Naive B cell (primary cell): ENCODE measurements around the gene LGALS16. TPM values are rescaled to one million over a fixed set of nuclear protein-coding genes. Genes with fewer than 3 reads are reported as not detected.
A peak's percentile ranks its signal among the peaks of the same experiment; 100 is the strongest.
"Not testable (repeated sequence)": the region's sequence is repeated elsewhere in the genome, so short reads cannot be mapped to it uniquely, and the experiment has no call there.

Experiments
- ATAC-seq, 2 donors: fragments of 150-1000 bp; cut with Tn5 transposase; 2 replicates each; pipeline ENCODE4 v1.10.0; 2021; ENCODE audit warnings: low read depth in 2 of 2, mild to moderate bottlenecking in 2 of 2, moderate library complexity in 2 of 2
- DNase-seq: peaks from one replicate; pipeline ENCODE4 v3.0.0; 2022
- H3K27ac Mint-ChIP-seq, 6 donors: one replicate each; pipeline ENCODE4 v1.8.0; 2020 to 2022; ENCODE audit warnings: mild to moderate bottlenecking in 6 of 6, mixed read lengths in 6 of 6, moderate library complexity in 5 of 6, inconsistent platforms in 2 of 6
- H3K27me3 Mint-ChIP-seq, 3 donors: one replicate each; pipeline ENCODE4 v1.8.0; 2021 to 2022; ENCODE audit warnings: mixed read lengths in 3 of 3, mild to moderate bottlenecking in 1 of 3
- H3K36me3 Mint-ChIP-seq, 2 donors: one replicate each; pipeline ENCODE4 v1.8.0; 2020 to 2022; ENCODE audit warnings: mixed read lengths in 2 of 2, inconsistent platforms in 1 of 2, mild to moderate bottlenecking in 1 of 2
- H3K4me1 Mint-ChIP-seq, 3 donors: one replicate each; pipeline ENCODE4 v1.8.0; 2020 to 2022; ENCODE audit warnings: mixed read lengths in 3 of 3, inconsistent platforms in 1 of 3, mild to moderate bottlenecking in 1 of 3, moderate library complexity in 1 of 3
- H3K4me3 Mint-ChIP-seq, 8 donors: one replicate each; pipeline ENCODE4 v1.8.0; 2020 to 2022; ENCODE audit warnings: mild to moderate bottlenecking in 8 of 8, mixed read lengths in 8 of 8, moderate library complexity in 8 of 8, inconsistent platforms in 2 of 8
- H3K9me3 Mint-ChIP-seq, 7 donors: one replicate each; pipeline ENCODE4 v1.8.0; 2020 to 2022; ENCODE audit warnings: mixed read lengths in 7 of 7, mild to moderate bottlenecking in 5 of 7, inconsistent platforms in 2 of 7, moderate library complexity in 1 of 7
- polyA plus RNA-seq, 6 donors: library from polyadenylated mRNA; unstranded; fragments of 300-500 nt; fragmentation: Illumina TruSeq; gene quantifications; one replicate each; pipeline ENCODE4 v1.2.3, GENCODE V29; 2021; ENCODE audit warnings: low read depth in 6 of 6

The LGALS16 gene, protein sequence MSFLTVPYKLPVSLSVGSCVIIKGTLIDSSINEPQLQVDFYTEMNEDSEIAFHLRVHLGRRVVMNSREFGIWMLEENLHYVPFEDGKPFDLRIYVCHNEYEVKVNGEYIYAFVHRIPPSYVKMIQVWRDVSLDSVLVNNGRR
- polyA plus RNA-seq, result not detected

DNA sequence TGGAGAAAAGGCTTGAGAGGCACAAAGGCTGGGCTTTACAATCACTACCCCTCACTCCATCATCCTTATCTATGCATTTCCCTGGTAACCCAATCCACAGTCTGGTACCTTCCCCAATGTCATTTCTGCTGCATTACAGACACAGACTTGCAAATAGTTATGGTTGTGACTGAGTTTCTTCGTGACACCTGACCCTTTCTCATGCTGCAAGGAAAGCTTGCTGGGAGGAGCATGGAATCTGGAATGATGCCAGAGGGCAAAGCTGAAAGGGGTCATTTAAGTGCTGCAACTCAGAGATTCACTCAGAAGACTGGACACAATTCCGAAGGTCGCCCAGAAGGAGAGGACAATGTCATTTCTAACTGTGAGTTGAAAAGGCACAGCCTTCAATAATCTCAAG lies at the start of gene LGALS16:
Gene LGALS16 (plus strand): TSS at position 301 of the 400 bp plus-strand sequence. CDS start 49 bp downstream, at position 350.
- H3K4me3 Mint-ChIP-seq, result no peak within 1 kb of the TSS
- H3K4me1 Mint-ChIP-seq, result no peaks in the 10 kb centered on the region
- peak within 1 kb of the TSS in 1 of 6 donors; percentile 16 for H3K27ac Mint-ChIP-seq
- H3K27me3 Mint-ChIP-seq, result peaks cover 41 to 62% (median 50%) of the 10 kb centered on the region in 3 donors
- peaks cover 0 to 1% (median 0%) of the 10 kb centered on the region in 7 donors for H3K9me3 Mint-ChIP-seq
- DNase-seq, result no peak
- ATAC-seq, result no peak
- no peaks in the 10 kb centered on the region for H3K36me3 Mint-ChIP-seq

GRCh38 chr19:39607021-39607420 lies 48.7 kb upstream of the LGALS16 start:
- peaks cover 22 to 28% (median 27%) of the 10 kb centered on the region in 3 donors for H3K27me3 Mint-ChIP-seq
- ATAC-seq, result no peak
- no peak overlapping the region for H3K4me3 Mint-ChIP-seq
- H3K9me3 Mint-ChIP-seq, result peaks cover 0 to 8% (median 2%) of the 10 kb centered on the region in 7 donors
- no peaks in the 10 kb centered on the region for H3K36me3 Mint-ChIP-seq
- H3K4me1 Mint-ChIP-seq, result no peaks in the 10 kb centered on the region
- H3K27ac Mint-ChIP-seq, result no peak overlapping the region
- no peak for DNase-seq

DNA sequence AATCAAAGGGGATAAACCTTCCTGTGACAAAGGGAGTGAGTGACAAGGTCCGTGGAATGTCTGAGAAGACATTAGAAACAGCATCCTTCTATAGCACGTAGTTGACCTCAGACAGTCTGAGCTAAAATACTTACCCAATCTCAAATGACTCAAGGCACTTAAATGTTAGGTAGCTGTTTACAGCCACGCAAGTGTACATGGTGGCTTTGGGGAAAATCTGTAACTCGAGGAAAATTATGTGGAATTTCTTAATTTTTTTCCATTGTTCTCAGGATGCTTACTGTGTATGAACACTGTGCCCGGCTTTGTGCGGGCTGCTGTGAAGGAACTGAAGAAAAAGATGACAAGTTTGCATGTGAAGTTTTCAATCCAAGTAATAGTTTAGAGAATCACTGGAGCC lies 48.2 kb upstream of the LGALS16 start:
- H3K4me3 Mint-ChIP-seq, result no peak overlapping the region
- H3K9me3 Mint-ChIP-seq, result peaks cover 0 to 13% (median 3%) of the 10 kb centered on the region in 7 donors
- peaks cover 20 to 27% (median 23%) of the 10 kb centered on the region in 3 donors for H3K27me3 Mint-ChIP-seq
- H3K27ac Mint-ChIP-seq, result no peak overlapping the region
- DNase-seq (no peak), ATAC-seq (no peak)
- H3K36me3 Mint-ChIP-seq, result peaks cover 0 to 5% of the 10 kb centered on the region in 2 donors
- H3K4me1 Mint-ChIP-seq, result no peaks in the 10 kb centered on the region

DNA sequence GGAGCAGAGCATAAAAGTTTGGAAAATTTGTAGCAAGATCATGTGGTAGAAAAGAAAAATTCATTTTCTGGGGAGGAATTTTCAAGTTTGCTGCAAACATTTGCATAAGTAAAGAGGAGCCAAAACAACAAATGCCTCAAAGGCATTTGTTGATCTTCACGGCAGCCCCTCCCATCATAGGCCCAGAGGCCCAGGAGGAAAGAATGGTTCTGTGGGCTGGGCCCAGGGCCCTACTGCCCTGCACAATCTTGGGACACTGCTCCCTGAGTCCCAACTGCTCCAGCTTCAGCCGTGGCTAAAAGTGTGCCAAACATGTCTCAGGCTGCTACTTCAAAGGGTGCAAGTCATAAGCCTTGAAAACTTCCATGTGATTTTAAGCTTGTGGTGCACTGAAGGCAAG lies 42.1 kb upstream of the LGALS16 start:
- Mint-ChIP-seq H3K27me3 (peaks cover 10 to 18% (median 11%) of the 10 kb centered on the region in 3 donors), H3K27ac (no peak overlapping the region), H3K9me3 (peaks cover 7 to 44% (median 16%) of the 10 kb centered on the region in 7 donors), H3K4me3 (no peak overlapping the region), H3K36me3 (peaks cover 4 to 18% of the 10 kb centered on the region in 2 donors), H3K4me1 (no peaks in the 10 kb centered on the region)
- ATAC-seq, result no peak
- no peak for DNase-seq

DNA sequence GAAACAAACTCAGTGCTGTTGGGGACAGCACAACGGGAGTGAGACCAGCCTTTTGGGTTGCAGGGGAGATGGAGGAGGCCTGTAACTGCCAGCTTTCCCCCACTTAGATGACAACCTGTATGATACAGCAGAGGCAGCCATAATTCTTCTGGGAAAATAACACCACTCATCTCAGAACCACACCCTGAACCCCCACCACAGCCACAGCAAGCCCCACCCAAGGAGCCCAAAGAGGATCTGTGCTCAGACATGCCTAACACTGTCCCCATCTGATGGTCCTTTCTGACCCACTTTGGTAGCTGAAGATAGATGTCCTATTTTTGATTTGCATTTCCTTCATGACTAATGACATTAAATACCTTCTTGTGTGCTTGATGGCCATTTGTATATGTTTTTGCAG lies 38.0 kb upstream of the LGALS16 start:
- H3K4me1 Mint-ChIP-seq, result no peaks in the 10 kb centered on the region
- H3K27me3 Mint-ChIP-seq, result peaks cover 25 to 51% (median 39%) of the 10 kb centered on the region in 3 donors
- ATAC-seq, result no peak

DNA sequence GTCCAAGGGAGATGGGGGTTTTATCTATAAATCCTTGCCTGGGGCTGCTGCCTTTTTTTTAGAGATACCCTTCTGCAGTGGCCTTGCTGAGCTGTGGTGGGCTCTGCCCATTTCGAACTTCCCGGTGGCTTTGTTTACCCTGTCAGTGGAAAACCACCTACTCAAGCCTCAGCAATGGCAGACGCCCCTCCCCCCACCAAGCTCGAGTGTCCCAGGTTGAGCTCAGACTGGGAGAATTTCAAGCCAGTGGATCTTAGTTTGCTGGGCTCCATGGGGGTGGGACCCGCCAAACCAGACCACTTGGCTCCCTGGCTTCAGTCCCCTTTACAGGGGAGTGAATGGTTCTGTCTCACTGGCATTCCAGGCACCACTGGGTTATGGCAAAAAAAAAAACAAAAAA lies 31.8 kb upstream of the LGALS16 start:
- Mint-ChIP-seq H3K4me1 (no peaks in the 10 kb centered on the region), H3K9me3 (peaks cover 0 to 4% (median 0%) of the 10 kb centered on the region in 7 donors), H3K36me3 (no peaks in the 10 kb centered on the region), H3K4me3 (no peak overlapping the region), H3K27ac (no peak overlapping the region), H3K27me3 (peaks cover 44 to 66% (median 52%) of the 10 kb centered on the region in 3 donors)
- DNase-seq, result no peak
- no peak for ATAC-seq

More for the DNA sequence above, 38.0 kb upstream of the LGALS16 start:
- H3K36me3 Mint-ChIP-seq, result peaks cover 4 to 11% of the 10 kb centered on the region in 2 donors
- no peak for DNase-seq
- peaks cover 4 to 33% (median 10%) of the 10 kb centered on the region in 7 donors for H3K9me3 Mint-ChIP-seq
- no peak overlapping the region for H3K27ac Mint-ChIP-seq
- no peak overlapping the region for H3K4me3 Mint-ChIP-seq

DNA sequence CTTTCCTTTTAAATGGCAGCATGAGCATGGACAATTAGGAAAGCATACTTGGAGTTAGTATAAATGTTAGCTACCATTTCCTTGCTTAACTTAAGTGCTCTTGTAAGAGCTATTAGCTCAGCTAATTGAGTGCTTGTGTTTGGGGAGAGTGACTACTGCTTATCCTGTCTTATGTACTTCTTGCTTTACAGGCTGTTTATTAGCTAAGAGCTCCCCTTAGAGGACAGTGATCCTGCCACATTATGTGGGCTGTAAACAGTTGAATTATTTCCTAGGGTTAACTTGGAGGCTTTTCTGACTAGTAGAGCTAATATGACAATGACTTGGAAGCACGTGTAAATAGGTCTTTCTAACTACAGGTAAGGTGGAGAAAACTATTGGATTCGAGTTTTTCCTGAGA lies 28.1 kb upstream of the LGALS16 start:
- ATAC-seq, H3K27ac Mint-ChIP-seq, H3K36me3 Mint-ChIP-seq, DNase-seq, H3K9me3 Mint-ChIP-seq, H3K4me1 Mint-ChIP-seq, H3K4me3 Mint-ChIP-seq: not testable (repeated sequence)
- H3K27me3 Mint-ChIP-seq, result peaks cover 29 to 38% (median 33%) of the 10 kb centered on the region in 3 donors

DNA sequence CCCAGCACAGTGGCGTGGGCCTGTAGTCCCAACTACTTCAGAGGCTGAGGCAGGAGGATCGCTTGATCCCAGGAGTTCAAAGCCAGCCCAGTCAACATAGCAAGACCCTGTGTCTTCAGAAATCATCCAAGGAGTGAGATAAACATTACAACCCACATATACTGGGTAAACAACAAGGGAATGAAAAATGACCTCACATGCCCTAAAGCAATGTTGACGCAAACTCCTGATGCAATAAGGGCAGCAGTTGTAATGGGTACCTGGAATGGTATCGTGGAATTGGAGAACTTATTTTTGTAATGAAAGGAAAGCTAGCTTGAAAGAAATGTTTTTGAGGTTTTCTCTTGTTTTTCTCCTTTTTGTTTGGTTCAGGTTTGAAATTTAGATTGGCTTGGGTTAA lies 24.5 kb upstream of the LGALS16 start:
- H3K27me3 Mint-ChIP-seq, result peaks cover 14 to 42% (median 40%) of the 10 kb centered on the region in 3 donors
- H3K4me3 Mint-ChIP-seq, result no peak overlapping the region
- ATAC-seq, result no peak
- no peak overlapping the region for H3K27ac Mint-ChIP-seq
- no peaks in the 10 kb centered on the region for H3K4me1 Mint-ChIP-seq
- no peak for DNase-seq
- peaks cover 0 to 19% (median 2%) of the 10 kb centered on the region in 7 donors for H3K9me3 Mint-ChIP-seq
- peaks cover 3 to 4% of the 10 kb centered on the region in 2 donors for H3K36me3 Mint-ChIP-seq

DNA sequence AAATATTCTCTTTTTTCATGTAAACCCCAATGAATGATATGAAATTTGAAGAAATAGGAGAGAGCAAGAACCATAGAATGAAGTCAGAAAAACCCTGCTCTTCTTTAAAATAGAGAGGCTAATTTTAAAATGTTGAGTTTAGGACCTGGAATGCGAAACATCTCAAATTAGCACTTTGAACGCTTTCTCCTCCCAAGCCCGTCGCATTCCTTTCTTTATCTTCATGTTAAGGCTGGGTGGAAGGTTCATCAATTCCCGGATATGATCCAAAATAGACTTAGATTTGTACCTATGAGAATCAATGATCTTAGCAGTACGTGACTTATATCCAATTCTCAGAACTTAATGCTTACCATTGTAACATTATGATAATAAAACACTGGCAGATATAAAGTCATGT lies 24.1 kb upstream of the LGALS16 start:
- no peak for DNase-seq
- Mint-ChIP-seq H3K9me3 (peaks cover 0 to 22% (median 2%) of the 10 kb centered on the region in 7 donors), H3K36me3 (peaks cover 3 to 5% of the 10 kb centered on the region in 2 donors), H3K27me3 (peaks cover 14 to 44% (median 41%) of the 10 kb centered on the region in 3 donors), H3K4me1 (no peaks in the 10 kb centered on the region), H3K27ac (no peak overlapping the region), H3K4me3 (no peak overlapping the region)
- ATAC-seq, result no peak

DNA sequence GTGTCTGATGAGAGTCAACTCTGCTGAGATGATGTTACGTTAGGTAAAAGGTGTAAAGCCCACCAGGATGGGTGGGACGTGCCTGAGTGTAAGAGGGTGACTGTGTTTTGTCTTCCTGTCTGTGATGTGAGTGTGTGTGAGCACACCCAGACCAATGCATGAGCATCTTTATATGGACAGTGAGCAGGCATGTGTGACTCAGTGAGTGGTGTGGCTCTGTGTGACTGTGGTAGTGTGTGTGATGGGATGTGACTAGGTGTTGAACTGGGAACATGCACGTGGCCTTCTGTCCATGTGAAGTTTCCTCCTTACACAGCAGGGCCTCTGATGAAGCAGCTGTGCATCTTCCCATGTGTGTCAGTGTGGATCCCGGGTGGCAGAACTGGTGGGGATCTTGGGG lies 17.8 kb upstream of the LGALS16 start:
- peaks cover 40 to 91% (median 88%) of the 10 kb centered on the region in 3 donors for H3K27me3 Mint-ChIP-seq
- H3K27ac Mint-ChIP-seq, result peak overlapping the region in 1 of 6 donors; percentile 12
- H3K4me3 Mint-ChIP-seq, result no peak overlapping the region
- peaks cover 0 to 5% of the 10 kb centered on the region in 2 donors for H3K36me3 Mint-ChIP-seq
- peaks cover 0 to 22% (median 8%) of the 10 kb centered on the region in 7 donors for H3K9me3 Mint-ChIP-seq
- DNase-seq (no peak), ATAC-seq (no peak)
- no peaks in the 10 kb centered on the region for H3K4me1 Mint-ChIP-seq

DNA sequence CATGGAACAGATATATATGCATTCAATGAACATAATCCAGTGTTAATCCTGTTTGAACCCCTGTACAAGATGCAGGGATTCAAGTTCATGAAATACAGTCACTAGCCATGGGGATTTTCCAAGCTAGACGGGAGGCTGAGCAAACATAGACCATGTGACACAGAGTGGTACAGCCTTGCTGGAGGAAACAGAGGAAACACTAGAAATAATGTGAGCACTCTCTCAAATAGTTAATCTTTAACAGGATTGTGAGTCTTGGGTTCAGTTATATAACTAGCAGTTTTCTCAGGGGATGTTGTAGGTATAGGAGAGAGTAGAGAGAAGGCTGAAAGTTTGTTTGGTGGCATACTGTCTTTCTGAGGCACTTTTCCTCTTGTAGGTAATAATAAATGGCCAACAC lies 13.9 kb upstream of the LGALS16 start:
- Mint-ChIP-seq H3K4me1 (no peaks in the 10 kb centered on the region), H3K4me3 (no peak overlapping the region), H3K27me3 (peaks cover 61 to 91% (median 85%) of the 10 kb centered on the region in 3 donors), H3K36me3 (no peaks in the 10 kb centered on the region), H3K9me3 (peaks cover 0 to 11% (median 0%) of the 10 kb centered on the region in 7 donors), H3K27ac (no peak overlapping the region)
- no peak for ATAC-seq
- no peak for DNase-seq

DNA sequence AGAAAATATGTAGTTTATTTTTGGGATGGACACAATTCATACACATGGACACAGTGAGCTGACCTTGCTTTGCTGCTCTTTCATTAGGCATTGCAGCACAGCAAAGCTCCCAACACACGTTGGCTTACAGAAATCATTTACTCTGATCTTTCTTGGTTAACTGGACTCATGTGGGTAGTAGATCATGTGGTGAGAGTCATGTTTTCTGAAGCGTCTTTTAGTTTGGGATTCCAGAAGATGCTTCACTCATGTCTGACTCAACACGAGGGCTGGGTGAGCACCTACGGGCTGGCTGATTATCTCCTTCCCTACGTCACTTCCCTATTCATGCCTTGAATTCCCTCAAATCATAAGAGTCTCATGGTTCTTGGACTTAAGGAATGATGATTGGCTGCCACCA lies 12.1 kb upstream of the LGALS16 start:
- Mint-ChIP-seq H3K27ac (no peak overlapping the region), H3K9me3 (peaks cover 0 to 11% (median 0%) of the 10 kb centered on the region in 7 donors), H3K4me3 (no peak overlapping the region), H3K36me3 (no peaks in the 10 kb centered on the region), H3K4me1 (no peaks in the 10 kb centered on the region), H3K27me3 (peaks cover 63 to 91% (median 89%) of the 10 kb centered on the region in 3 donors)
- no peak for ATAC-seq
- no peak for DNase-seq

DNA sequence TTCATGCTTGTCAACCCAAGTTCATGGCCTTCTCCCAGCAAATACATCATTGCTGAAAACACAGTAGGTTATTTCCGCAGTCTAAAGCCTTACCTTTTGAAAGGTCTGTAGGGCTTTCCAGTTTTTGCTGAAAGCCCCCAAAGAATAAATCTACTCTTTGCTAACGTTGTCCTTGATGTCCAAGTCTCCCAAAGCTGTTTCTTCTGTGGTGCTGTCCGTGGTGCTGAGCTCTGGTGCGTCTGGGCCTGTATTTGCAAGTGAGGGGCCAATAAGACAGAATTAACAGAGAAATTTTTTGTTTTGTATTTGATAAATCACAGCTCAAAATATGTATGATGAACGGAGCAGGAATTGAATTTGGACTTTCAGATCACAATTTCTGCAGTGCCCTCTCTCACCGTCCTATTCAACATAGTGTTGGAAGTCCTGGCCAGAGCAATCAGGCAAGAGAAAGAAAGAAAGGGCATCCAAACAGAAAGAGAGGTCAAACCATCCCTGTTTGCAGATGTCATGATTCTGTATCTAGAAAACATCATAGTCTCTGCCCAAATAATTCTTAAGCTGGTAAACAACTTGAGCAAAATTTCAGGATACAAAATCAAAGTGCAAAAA lies 9.8 kb upstream of the LGALS16 start:
- no peak for ATAC-seq
- Mint-ChIP-seq H3K4me1 (no peaks in the 10 kb centered on the region), H3K36me3 (no peaks in the 10 kb centered on the region), H3K9me3 (peaks cover 0 to 11% (median 0%) of the 10 kb centered on the region in 7 donors), H3K27me3 (peaks cover 64 to 92% (median 88%) of the 10 kb centered on the region in 3 donors), H3K4me3 (no peak overlapping the region), H3K27ac (no peak overlapping the region)
- DNase-seq, result no peak

DNA sequence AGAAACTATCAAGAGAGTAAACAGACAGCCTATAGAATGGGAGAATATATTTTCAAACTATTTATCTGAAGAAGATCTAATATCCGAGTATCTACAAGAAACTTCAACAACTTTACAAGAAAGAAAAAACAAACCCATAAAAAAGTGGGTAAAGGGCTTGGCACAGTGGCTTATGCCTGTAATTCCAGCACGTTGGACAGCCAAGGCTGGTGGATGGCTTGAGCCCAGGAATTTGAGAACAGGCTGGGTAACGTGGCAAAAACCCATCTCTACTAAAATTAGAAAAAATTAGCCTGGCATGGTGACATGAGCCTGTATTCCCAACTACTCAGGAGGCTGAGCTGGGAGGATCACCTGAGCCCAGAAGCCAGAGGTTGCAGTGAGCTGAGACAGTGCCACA lies 7.8 kb upstream of the LGALS16 start:
- ATAC-seq, result no peak
- Mint-ChIP-seq H3K9me3 (peaks cover 0 to 5% (median 0%) of the 10 kb centered on the region in 7 donors), H3K27ac (no peak overlapping the region), H3K27me3 (peaks cover 56 to 89% (median 81%) of the 10 kb centered on the region in 3 donors), H3K4me3 (no peak overlapping the region), H3K4me1 (no peaks in the 10 kb centered on the region), H3K36me3 (no peaks in the 10 kb centered on the region)
- no peak for DNase-seq
